Prostate gland (tissue), 2 donors: ENCODE measurements around the gene C21orf58. TPM values are rescaled to one million over a fixed set of nuclear protein-coding genes. Genes with fewer than 3 reads are reported as not detected.

Experiments used
- DNase-seq: peaks from one replicate; pipeline ENCODE4 v3.0.0-alpha.2; 2019; ENCODE audit warnings: low spot score
- H3K27ac ChIP-seq, 2 donors: fragments of 200-600 bp; sonication (generic); 2 replicates each; pipeline ENCODE4 v1.5.1; 2017 to 2019
- H3K27me3 ChIP-seq: fragments of 200-600 bp; sonication (generic); replicated peaks from 2 replicates; pipeline ENCODE4 v1.5.1; 2019; ENCODE audit not compliant: insufficient read depth
- H3K36me3 ChIP-seq, 2 donors: fragments of 200-600 bp; sonication (generic); 1 replicate in 1 of 2; 2 replicates in 1 of 2; pipeline versions ENCODE4 v1.5.1 to v1.8.1; 2017 to 2019
- H3K4me1 ChIP-seq: fragments of 200-600 bp; sonication (generic); replicated peaks from 2 replicates; pipeline ENCODE4 v1.5.1; 2019
- H3K4me3 ChIP-seq, 2 donors: fragments of 200-600 bp; sonication (generic); 2 replicates each; pipeline ENCODE4 v1.5.1; 2017 to 2019
- H3K9me3 ChIP-seq: fragments of 200-600 bp; sonication (generic); 2 replicates; pipeline ENCODE4 v1.5.1; 2017
- CTCF ChIP-seq, 4 experiments: fragments of 200-600 bp in 2 of 4; fragments of 450-650 bp in 2 of 4; sonication (generic) in 2 of 4; IDR thresholded peaks; 1 replicate in 3 of 4; 2 replicates in 1 of 4; pipeline ENCODE4 v1.5.1; 2016 to 2019; ENCODE audit warnings: antibody characterized with exemption in 4 of 4, mild to moderate bottlenecking in 2 of 4, moderate library complexity in 2 of 4
- POLR2A ChIP-seq: fragments of 450-650 bp; IDR thresholded peaks from one replicate; pipeline ENCODE4 v1.6.1; 2016; ENCODE audit warnings: antibody characterized with exemption, mild to moderate bottlenecking
- POLR2AphosphoS5 ChIP-seq: sonication (generic); formaldehyde crosslinking; IDR thresholded peaks from one replicate; pipeline ENCODE4 v1.6.1; 2017; ENCODE audit warnings: antibody characterized with exemption
- WGBS: methylation state at CpG from one replicate; pipeline ENCODE4 v1.1.5; 2018; 5-methylcytosine and 5-hydroxymethylcytosine counted together
- intact Hi-C: fragments of 100-400 bp; cut with DNase I; formaldehyde crosslinking; loops from one replicate; pipeline ENCODE4 v1.14.2; 2022
- total RNA-seq, 2 donors: library from RNA; depleted of rRNA; stranded (reverse); fragments of >200 nt; gene quantifications; one replicate each; pipeline ENCODE4 v1.1.0, GENCODE V29; 2016

The C21orf58 gene
- total RNA-seq, 2 donors from 2014 or later = 4.0 to 8.9 TPM

GRCh38 chr21:46326110-46326703 is 2.5 kb upstream of the C21orf58 start:
- peaks cover 12% of the 10 kb centered on the region for H3K4me1 ChIP-seq

DNA sequence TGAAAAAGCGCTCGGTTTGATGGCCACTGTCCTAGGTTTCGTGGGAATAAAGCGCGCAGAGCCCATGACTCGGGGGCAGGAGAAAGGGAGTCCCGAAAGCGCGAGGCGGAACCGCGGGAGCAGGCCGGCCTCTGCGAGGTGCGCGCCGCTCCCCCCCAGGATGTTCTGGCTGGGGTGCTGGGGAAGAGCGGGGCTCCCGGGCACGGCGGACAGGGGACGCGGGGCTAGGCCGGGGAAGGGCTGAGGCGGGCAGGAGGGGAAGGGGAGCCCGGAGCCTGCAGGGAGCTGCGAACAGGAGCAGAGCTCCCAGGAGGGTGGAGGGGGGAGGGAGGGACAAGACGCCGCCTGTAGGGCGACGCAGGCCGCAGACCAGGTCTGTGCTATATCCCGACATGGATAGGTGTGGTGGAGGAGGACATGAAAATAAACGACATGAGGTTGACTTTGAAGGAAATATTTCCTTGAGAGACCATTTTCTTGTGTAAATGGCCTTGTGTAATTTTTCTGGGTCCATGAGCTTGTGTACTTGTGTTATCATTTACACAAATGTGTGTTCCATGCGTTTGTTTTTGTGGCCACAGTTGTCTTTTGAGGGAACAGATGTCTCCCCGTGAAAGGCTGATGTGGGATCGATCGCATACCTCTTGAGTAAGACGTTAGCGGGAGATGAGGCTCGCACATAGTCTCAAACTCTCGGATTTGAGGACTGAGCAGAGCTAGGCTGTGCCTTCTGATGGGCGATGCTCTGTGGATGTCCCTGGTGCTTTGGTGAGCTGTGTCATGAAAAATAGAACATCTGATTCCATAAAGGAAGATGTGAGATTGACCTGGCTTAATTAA is 1.6 kb upstream of the C21orf58 start:
- DNase-seq = peak; percentile 46
- no peak for TF ChIP-seq POLR2AphosphoS5
- TF ChIP-seq POLR2A = no peak
- TF ChIP-seq CTCF (IDR thresholded peaks at IDR 0.05) = peak in 3 of 4 experiments; percentile 11 to 42 (median 34)
- Histone ChIP-seq H3K27me3 (no peaks in the 10 kb centered on the region), H3K4me3 (peak overlapping the region; percentile 95 to 100), H3K9me3 (no peaks in the 10 kb centered on the region), H3K36me3 (no peaks in the 10 kb centered on the region), H3K27ac (peak overlapping the region; percentile 96 to 99), H3K4me1 (peaks cover 12% of the 10 kb centered on the region)
- 7% methylated on average over 39 of the region's 43 CpGs for whole genome bisulfite sequencing
- intact Hi-C loops = loop anchor here (5.0 to 10.0 kb wide), 4 partner anchors 98 to 350 kb away; partner anchors contain the start of genes DIP2A, FTCD and LSS

More at GRCh38 chr21:46326110-46326703, 2.5 kb upstream of the C21orf58 start:
- H3K4me3 ChIP-seq = no peak overlapping the region
- no peak overlapping the region for H3K27ac ChIP-seq
- no peaks in the 10 kb centered on the region for H3K9me3 ChIP-seq
- no peaks in the 10 kb centered on the region for H3K27me3 ChIP-seq
- 89% methylated on average over 15 of the region's 15 CpGs for WGBS
- intact Hi-C loops = loop anchor here (5.0 to 10.0 kb wide), 4 partner anchors 99 to 351 kb away; partner anchors contain the start of genes DIP2A, FTCD and LSS
- TF ChIP-seq POLR2AphosphoS5 (no peak), CTCF (IDR thresholded peaks at IDR 0.05) (no peak), POLR2A (no peak)
- H3K36me3 ChIP-seq = no peaks in the 10 kb centered on the region
- DNase-seq = no peak

- Histone ChIP-seq H3K36me3 (no peaks in the 10 kb centered on the region), H3K27me3 (no peaks in the 10 kb centered on the region), H3K27ac (peak overlapping the region; percentile 96 to 99), H3K4me1 (peaks cover 12% of the 10 kb centered on the region), H3K9me3 (no peaks in the 10 kb centered on the region), H3K4me3 (peak overlapping the region; percentile 95 to 100)
- WGBS = 1% methylated on average over 16 of the region's 98 CpGs
- intact Hi-C loops = loop anchor here (5.0 to 10.0 kb wide), 5 partner anchors 37 to 350 kb away; partner anchors contain the start of genes DIP2A, FTCD, LSS and MCM3AP
- TF ChIP-seq CTCF (IDR thresholded peaks at IDR 0.05) (peak in 1 of 4 experiments; percentile 6), POLR2AphosphoS5 (no peak), POLR2A (peak; percentile 68)
- peak; percentile 80 for DNase-seq
Measured at GRCh38 chr21:46324390-46325072, 861 bp upstream of the C21orf58 start.

GRCh38 chr21:46323227-46323709 is 402 bp downstream of the C21orf58 start:
- H3K27me3 ChIP-seq = no peaks in the 10 kb centered on the region
- intact Hi-C loops = loop anchor here (5.0 to 10.0 kb wide), 3 partner anchors 36 to 348 kb away; partner anchors contain the start of genes FTCD, MCM3AP and YBEY
- TF ChIP-seq CTCF (IDR thresholded peaks at IDR 0.05) (no peak), POLR2A (no peak), POLR2AphosphoS5 (no peak)
- peak overlapping the region; percentile 35 to 96 for H3K27ac ChIP-seq
- WGBS = 1% methylated on average over 23 of the region's 34 CpGs
- no peak for DNase-seq
- H3K36me3 ChIP-seq = no peaks in the 10 kb centered on the region
- H3K4me3 ChIP-seq = peak overlapping the region; percentile 95 to 100
- no peaks in the 10 kb centered on the region for H3K9me3 ChIP-seq
- H3K4me1 ChIP-seq = peaks cover 12% of the 10 kb centered on the region
